HG03575 (cell line): ENCODE data around the gene DMD.

ENCODE experiments used
- ATAC-seq: cut with Tn5 transposase; IDR thresholded peaks from one replicate; pipeline ENCODE4 v1.9.1; 2021; ENCODE audit not compliant: unreplicated experiment, insufficient number of reproducible peaks, low FRiP score; ENCODE audit errors: extremely low read depth

Gene DMD

GRCh38 chrX:31717474-31717873 is 1493.9 kb downstream of the DMD start:
- ATAC-seq = no peak

GRCh38 chrX:31715675-31716074 is 1495.7 kb downstream of the DMD start:
- ATAC-seq = no peak

GRCh38 chrX:31714797-31715196 is 1496.6 kb downstream of the DMD start:
- ATAC-seq = no peak

DNA sequence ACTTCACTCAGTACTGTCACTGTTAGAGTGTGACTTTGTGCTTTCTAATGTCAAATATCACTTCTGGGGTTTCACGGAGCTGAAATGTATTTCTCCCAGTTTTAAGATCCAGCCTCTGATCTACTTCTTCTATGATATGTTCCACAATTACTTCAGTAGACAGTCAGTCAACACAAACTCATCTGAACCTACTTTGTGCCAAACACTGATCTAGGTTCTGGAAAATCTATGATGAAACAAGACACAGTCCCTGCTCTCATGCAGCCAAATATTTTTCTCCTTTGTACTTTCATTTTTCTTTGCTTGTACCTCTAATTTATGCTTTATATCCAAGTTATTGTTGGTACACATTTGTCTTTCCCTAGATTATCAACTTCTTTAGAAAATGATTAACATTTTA is 1498.2 kb downstream of the DMD start:
- no peak for ATAC-seq

DNA sequence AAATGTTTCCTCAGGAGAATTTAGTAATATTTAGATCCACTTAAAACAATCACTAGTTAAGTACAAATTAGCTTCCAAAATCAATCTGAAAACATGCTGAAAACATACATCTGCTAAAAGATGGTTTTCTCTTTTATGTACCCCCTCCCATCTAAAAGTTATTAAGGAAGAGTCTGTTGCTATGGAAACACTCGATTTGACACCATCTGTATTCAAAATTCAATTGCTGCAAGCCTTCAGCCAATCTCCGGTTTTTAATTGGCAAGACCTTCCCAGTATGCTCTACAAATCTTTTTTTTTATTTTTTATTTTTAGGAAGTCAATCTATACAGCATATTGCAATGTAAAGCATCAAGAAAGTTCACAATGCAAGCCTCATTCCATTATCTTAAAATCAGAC is 1500.2 kb downstream of the DMD start:
- ATAC-seq = no peak

DNA sequence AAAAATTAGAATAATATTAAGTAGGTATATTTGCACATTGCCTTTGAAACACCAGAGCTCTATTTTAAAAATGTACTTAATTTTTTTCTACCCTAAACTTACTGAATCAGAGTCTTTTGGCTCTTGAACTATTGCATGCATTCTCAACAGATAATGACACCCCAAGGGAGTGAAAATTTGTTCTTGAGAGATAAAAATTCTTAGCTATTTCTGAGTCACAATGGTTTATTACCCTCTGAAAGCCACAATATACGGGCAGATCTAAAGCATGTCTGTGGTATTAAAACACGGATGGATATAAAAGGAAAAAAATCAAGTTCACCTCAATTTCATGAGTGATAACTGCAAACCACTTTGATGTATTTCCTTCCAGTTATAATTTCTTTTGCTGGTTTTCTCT is 1503.2 kb downstream of the DMD start:
- ATAC-seq = no peak

DNA sequence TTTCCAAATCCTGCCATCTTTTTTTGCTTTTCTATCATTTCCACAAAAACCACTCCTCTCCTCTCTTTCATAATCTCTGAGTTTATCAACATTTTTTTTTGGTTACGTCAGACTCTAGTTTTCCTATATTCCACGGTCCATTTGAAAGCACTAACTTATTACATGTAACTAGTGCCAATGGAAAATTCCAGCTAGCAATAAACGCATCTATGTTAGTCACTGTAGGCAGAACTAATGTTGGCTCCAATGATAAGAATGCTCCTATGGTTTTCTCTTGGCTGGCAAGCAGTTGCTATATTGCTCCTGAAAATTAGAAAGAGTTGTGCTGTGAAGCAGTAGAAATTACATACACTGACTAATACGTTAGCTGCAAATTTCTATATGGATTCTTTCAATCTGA is 1504.9 kb downstream of the DMD start:
- ATAC-seq = no peak

GRCh38 chrX:31705816-31706215 is 1505.5 kb downstream of the DMD start:
- ATAC-seq = no peak

DNA sequence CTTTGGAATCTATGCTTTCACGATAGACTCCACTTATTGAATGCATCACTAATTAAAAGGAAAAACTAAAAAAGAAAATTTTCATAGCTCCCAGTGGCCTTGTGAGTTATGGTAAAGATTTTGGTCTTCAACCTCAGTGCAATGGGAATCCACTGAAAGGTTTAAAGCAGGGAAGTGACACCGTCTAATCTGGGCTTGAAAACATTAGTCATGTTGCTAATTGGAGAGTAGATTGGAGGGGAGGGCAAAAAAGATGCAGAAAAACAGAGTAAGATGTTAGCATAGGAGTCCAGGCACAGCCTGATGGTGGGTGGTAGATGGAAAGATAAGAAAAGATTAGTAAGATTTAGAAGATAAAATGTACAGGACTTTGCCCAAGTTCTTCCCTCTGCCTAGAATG is 1506.4 kb downstream of the DMD start:
- no peak for ATAC-seq

- ATAC-seq = no peak
Measured at GRCh38 chrX:31702222-31702621, 1509.1 kb downstream of the DMD start.

DNA sequence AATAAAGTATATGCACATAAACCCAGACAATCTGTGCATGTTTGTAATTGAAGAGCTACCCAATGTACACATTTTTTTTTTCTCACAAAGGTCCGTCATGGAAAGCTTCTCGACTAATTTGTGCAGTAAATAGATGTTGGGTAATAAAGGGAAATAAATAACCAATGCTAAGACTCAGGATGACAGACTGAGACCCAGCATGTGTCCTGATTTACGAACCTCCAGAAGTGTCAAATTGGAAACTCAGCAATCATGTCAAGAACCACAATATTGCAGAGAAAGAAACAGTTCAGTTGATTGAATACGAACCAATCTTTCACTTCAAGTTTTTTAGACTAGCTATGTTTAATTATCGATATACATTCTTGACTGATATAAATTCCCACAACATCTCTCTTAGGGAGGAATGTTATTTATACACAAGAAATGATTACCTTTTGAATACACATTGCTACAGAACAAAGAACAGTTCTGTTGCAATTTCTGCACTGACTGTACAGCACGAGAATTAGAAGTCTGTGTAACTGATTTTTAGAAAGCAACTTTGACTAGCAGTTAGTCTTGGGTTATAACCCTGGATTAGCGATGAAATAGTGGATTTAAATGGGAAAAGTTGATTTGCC is 1513.9 kb downstream of the DMD start:
- no peak for ATAC-seq

GRCh38 chrX:31679861-31680260 is 1531.5 kb downstream of the DMD start:
- no peak for ATAC-seq

DNA sequence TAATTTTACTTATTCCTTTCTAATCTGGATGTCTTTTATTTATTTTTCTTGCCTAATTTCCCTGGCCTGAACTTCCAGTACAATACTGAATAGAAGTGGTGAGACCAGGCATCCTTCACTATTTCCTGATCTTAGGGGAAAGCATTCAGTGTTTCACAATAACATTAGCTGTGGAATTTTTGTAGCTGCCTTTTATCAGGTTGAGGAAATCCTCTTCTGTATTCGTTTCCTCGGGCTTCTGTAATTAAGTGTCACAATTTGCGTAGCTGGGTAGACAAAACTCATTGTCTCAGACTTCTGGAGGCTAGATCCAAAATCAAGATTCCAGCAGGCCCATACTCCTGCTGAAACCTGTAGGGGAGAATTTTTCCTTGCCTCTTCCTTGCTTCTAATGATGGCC is 1541.1 kb downstream of the DMD start:
- no peak for ATAC-seq

DNA sequence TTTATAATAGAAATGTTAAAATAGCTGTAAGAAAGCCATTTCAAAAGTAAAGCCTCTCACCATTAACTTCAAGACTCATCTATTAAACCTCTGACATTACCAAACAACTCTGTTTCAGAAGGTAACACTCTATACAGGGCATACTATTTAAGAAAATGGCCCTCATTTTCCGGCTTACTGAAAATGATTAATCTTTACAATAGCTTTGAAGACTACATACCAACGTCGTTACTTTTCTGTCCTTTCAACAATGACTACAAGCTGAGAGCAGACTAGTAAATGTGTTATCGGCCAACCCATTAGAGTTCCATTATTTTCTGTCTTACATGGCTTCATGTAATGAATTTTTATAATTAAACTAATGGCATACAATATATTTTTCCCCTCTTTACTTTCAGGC is 1545.9 kb downstream of the DMD start:
- no peak for ATAC-seq

GRCh38 chrX:31663172-31663571 is 1548.2 kb downstream of the DMD start:
- no peak for ATAC-seq

DNA sequence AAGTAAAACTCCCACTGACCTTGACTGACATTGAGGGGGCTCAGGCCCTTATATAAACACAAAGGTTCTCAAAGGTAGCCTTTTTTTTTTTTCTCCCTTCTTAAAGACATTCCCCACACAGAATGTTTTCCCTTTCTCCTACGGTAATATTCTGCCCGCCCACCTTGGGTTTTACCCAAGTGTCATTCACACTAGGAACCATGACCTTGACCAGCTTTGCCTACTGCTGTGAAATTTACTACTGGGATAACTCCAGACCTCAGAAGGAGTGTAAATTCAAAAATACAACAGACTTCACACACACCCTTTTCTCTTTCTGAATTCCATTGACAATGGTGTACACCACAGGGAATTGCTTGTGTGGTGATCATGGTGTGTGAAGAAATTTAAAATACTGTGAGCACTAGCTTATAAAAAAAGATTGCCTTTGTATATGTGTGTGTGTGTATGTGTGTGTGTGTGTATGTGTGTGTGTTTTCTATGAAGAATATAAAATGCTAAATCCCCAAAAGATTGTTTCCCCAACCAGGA is 1550.0 kb downstream of the DMD start:
- ATAC-seq = no peak

DNA sequence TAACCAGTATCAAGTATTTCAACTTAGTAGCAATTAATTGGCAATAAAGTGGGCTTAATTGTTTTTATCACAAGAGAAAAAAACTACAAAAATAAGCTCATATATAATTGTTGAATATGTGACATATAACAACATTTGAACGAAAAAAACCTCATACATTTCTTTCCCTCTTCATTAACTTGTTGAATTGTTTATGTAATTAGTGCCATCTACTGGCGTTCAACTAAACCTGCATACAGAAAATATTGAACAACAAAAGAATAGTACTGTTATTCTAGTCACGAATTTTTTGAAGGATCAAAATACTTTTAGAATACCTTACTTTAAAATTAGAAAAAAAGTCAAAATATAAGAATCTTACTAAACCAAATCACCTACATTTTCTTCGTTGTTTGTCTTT is 1553.0 kb downstream of the DMD start:
- no peak for ATAC-seq

GRCh38 chrX:31656013-31656412 is 1555.3 kb downstream of the DMD start:
- ATAC-seq = no peak

DNA sequence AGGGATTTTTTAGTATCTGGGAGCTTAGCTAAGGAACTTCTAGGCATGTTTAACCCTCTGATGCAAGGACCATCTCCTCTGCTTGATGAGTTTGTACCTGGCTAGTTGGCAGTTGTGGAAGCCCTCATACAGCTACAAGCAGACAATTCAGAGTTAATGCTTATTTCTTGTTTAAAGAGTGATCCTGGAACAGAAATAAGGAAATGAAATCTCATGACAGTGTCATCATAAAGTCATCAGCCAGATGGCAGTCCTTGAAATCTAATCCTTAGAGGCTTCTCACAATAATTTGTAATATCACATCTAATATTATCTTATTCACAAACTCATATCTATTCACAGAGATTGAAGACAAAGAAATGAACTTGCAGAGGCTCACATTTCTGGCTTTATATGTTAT is 1557.9 kb downstream of the DMD start:
- ATAC-seq = no peak

- ATAC-seq = no peak
Measured at GRCh38 chrX:31652650-31653049, 1558.7 kb downstream of the DMD start.

- no peak for ATAC-seq
Measured at GRCh38 chrX:31649201-31649600, 1562.1 kb downstream of the DMD start.
